ENCODE data around the gene SLC4A2.
A peak's percentile ranks its signal among the peaks of the same experiment; 100 is the strongest.

DNA sequence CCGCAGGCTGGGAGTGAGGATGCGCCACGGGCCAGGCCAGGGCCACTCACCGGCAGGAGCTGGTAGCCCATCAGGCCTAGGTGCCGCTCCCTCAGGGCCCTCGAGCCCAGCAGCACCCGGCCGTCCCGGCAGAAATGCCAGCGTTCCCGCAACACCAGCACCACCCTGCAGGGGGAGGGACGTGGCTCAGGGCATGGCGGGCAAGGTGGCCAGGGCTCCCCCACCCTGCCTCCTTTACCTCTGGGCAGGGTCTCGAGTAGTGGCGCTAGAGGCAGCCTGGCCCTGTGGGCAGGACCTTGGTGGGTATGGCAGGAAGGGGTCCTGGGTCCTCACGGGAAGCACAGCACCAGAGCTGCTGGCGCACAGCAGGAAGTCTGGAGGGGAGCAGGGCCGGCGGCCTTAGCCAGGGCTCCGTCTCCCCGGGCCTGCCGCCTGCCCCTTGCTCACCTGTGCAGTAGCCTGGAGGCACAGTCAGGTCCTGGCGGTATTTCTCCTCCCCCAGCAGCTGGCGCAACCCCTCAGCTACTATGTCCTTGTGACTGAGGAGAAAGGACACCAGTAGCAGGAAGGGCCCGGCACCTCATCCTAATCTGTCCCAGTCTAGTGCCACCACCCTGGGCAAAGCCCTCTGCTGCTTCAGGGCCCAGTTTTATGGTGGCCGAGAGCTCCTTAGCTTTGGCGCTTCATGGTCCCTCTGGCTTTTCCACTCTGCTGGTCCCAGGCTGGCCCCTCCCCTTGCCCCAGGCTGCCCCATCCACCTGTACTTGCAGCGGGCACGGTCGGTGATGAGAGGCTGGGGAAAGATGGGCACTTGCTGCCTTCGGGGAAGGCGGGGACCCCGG is 17.7 kb downstream of the SLC4A2 start:
- TF ChIP-seq, protein P1, sequence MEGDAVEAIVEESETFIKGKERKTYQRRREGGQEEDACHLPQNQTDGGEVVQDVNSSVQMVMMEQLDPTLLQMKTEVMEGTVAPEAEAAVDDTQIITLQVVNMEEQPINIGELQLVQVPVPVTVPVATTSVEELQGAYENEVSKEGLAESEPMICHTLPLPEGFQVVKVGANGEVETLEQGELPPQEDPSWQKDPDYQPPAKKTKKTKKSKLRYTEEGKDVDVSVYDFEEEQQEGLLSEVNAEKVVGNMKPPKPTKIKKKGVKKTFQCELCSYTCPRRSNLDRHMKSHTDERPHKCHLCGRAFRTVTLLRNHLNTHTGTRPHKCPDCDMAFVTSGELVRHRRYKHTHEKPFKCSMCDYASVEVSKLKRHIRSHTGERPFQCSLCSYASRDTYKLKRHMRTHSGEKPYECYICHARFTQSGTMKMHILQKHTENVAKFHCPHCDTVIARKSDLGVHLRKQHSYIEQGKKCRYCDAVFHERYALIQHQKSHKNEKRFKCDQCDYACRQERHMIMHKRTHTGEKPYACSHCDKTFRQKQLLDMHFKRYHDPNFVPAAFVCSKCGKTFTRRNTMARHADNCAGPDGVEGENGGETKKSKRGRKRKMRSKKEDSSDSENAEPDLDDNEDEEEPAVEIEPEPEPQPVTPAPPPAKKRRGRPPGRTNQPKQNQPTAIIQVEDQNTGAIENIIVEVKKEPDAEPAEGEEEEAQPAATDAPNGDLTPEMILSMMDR (IDR thresholded peaks at IDR 0.05): peak in 1 of 6 experiments; percentile 6
- no peak for TF ChIP-seq POLR2A (IDR thresholded peaks at IDR 0.05)
